SK-N-MC (cell line): ENCODE measurements around the gene CCDC69.

Experiments used
- EZH2 ChIP-seq: fragments of 200-600 bp; sonication (generic); IDR thresholded peaks from one replicate; pipeline ENCODE4 v1.6.1; 2017; ENCODE audit warnings: antibody characterized with exemption
- FOXP2 ChIP-seq: optimal IDR thresholded peaks from 2 replicates; pipeline ENCODE3; 2011; ENCODE audit warnings: mild to moderate bottlenecking, moderate library complexity; ENCODE audit not compliant: insufficient read depth; ENCODE audit errors: extremely low read length, control extremely low read depth
- POLR2AphosphoS5 ChIP-seq: IDR thresholded peaks from 2 replicates; pipeline ENCODE4 v1.6.1; 2012; ENCODE audit warnings: mild to moderate bottlenecking, low read depth, low read length, borderline replicate concordance

GRCh38 chr5:151199581-151200185, 24.2 kb downstream of the CCDC69 start:
- no peak for TF ChIP-seq EZH2
- no peak for TF ChIP-seq POLR2AphosphoS5
- no peak for TF ChIP-seq FOXP2
